ENCODE measurements around the gene TSSK6.
A peak's percentile ranks its signal among the peaks of the same experiment; 100 is the strongest.

The TSSK6 gene

DNA sequence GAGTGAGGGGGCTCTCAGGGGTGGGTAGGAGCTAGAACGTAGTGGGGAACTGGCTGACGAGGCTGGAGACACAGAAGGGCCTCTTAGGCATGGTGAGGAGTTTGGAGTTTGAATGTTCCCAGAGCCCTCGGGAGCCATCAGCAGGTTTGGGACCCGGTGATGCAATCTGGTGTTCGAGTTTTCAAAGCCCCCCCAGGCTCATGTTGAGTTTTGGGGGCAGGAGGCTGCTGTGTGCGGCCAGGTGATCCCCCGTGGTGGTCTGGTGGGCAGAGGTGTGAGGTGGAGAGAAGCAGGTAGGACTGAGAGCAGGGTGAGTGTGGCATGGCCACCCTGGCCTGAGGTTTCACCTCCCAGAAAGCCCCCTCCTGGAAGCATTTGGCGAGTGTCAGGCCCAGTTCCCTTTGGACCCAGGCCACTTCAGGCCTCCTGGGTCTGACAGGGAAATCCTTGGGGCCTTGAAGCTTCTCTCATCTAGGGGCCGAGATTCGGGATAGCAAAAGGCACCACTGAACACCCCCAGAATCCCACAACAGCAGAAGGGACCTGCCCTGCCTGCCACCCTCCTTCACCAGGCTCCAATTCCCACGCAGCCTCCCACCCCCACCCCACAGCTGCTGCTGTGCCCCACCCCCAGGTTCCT, 14.6 kb upstream of the TSSK6 start:
- DNase-seq: no peak

DNA sequence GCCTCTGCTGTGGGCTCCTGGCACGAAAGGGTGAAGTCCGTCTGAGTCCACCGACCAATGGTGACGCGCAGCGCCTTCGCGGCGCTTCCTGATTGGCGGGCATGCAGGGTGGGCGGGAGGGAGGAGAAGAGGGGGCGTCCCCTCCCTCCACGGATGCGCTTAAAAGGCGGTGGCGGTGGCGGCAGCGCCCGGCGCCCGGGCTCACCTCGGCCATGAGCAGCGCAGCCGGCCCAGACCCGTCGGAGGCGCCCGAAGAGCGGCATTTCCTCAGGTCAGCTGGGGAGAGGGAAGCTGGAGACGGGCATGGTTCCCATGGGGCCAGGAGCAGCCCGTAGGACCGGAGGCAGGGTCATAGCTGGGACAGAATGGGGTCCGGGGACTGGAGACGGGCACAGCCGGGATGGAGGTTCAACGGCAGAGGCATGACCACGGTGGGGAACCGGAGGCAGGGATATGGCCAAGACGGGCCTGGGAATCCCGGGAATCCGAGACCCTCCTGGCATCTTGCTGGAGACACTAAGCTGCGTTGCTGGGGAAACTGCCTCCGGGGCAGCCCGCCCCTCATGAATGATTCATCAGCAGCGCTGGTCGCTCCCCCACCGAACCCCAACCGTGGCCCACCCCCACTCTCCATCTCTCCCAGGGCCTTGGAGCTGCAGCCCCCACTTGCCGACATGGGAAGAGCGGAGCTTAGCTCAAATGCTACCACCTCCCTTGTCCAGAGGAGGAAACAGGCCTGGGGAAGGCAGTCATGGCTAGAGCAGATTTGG, 13.6 kb upstream of the TSSK6 start, which contains the start of gene YJEFN3:
TSS of gene YJEFN3 (plus strand) at position 191 of the 770 bp plus-strand sequence. CDS start at position 213, 22 bp downstream.
- no peak for DNase-seq

DNA sequence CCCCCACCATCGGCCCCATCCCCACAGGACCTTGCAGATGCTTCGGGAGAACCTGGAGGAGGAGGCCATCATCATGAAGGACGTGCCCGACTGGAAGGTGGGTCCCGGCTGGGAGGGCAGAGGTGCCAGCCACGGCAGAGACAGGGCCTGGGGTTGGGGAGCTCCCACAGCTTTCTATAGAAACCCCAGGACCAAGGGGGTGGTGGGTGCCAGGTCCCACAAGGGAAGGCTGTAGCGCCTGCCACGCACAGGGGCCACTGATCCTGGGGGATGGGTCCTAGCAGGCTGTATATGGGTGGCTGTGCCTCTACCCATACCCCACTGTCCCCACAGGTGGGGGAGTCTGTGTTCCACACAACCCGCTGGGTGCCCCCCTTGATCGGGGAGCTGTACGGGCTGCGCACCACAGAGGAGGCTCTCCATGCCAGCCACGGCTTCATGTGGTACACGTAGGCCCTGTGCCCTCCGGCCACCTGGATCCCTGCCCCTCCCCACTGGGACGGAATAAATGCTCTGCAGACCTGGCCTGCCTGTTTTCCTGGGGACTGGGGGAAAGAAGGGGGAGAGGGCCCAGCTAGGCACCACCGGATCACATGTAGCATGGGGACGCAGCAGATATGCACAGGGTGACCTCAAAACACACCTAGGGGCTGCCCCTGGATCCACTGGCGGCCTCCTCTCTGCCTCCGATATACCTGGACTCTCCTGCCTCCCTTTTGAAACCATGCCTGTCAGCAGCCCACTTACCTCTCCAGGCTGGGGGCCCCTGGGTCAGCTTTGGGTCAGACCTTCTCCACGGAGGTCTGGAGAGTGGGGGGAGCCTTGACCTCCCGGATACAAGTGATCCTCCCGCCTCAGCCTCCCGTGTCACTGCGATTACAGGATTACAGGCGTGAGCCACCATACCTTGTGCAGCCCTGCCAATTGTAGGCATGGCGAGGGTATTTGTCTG, 12.6 kb upstream of the TSSK6 start:
- DNase-seq: no peak

DNA sequence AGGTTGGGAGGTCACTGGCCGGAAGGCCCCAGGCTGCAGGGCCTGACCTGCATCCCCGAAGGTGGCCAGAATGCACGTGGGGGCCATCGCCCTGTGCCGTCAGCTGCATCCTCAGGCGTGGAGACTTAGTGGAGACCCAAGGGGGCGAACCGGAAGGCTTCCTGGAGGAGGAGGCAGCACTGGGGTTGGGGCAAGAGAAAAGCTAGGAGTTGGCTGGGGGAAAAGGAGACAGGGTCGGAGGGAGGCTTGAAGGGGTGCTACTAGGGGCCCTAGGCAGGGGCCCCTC, 12.0 kb upstream of the TSSK6 start:
- no peak for DNase-seq

DNA sequence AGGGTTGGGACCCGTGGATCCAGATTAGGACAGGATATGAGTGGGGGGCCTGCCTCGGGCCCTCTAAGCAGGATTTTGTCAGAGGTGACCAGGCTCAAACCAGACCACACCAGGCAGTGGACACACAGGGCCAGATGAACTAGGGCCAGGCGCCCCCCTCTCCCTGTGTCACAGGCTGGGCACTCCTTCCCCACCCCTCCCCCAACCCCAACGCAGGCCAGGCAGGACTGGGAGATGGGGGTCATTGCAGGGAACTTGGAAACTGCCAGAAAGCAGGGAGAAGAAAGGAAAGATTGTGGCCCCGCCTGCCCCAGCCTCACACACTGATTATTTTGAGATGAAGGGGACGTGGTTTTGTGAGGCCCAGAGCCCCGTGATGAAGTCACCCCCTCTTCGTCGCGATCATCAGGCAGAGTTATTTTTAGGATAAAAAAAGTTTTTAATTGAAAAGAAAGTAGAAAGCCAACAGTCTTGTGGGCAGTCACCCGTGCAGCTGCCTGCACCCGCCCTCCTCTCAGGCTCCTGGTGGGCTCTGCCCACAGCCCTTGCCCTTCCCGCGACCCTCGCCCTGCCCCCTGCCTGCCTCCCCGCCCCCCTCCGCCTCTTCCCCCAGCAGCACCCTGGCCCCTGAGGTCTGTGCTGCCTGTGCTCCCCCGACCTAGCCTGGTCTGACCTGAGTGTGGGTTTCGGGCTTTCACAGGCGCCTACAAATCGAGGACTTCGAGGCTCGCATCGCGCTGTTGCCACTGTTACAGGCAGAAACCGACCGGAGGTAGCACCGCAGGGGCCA, 11.4 kb upstream of the TSSK6 start:
- no peak for DNase-seq

DNA sequence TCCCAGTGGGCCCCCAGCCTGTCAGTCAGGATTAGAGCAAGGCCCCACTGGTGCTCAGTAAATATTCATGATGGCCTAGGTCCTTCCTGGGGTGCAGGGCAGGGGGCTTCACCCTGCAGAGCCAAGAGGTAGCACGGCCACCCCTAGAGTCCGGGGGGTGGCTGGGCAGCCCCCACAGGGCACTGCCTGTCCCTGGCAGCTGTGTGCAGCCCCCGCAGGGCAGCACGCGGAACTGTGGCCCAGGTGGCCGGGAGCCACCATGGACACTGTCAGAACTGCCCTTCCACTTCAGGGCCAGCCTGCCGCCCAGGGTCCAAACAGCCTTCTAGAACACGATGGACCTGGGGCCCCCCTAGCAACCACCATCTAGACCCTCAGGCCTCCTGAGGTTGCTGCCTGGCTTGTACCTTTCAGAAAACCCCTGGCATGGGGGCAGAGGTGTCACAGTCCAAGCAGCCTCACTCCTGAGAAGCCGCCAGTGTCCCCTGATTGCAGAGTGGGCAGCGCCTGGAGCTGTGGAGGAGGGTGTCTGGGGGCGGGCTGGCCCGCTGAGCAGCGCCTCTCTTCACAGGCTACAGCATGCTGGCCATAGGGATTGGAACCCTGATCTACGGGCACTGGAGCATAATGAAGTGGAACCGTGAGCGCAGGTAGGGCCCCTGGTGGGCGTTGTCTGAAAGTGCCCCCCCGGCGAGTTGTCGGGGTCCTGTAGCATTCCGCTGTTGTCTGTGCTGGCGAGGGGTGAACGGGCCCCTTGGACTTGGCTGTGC, 10.4 kb upstream of the TSSK6 start:
- no peak for DNase-seq

DNA sequence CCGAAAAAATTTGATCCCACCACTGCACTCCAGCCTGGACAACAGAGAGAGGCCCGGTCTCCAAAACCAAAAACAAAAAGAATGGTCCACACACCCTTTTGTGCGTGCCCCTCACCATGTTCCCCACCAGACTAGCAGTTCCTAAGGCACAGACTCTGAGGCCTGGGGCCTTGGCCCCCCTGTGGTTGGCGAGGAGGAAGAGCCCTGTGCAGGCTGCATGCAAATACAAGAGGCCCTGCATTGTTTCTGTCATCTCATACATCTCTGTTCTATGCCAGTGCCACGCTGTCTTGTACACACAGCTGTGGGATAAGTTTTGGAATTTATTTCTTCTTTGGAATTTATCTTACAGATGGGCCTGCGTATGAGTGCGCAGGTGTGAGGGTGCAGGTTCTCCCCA, 8.7 kb upstream of the TSSK6 start:
- DNase-seq: no peak

DNA sequence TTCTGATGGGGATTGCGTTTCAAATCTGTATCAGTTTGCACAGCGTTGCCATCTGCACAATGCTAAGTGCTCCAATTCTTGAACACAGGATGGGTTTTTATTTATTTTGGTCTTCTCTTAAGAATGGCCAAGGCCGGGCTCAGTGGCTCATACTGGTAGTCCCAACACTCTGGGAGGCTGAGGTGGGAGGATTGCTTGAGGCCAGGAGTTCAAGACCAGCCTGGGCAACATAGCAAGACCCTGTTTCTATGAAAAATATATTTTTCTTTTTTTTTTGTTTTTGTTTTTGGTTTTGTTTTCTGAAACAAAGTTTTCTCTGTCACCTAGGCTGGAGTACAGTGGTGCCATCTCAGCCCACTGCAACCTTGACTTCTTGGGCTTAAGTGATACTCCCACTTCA, 7.8 kb upstream of the TSSK6 start:
- no peak for DNase-seq

DNA sequence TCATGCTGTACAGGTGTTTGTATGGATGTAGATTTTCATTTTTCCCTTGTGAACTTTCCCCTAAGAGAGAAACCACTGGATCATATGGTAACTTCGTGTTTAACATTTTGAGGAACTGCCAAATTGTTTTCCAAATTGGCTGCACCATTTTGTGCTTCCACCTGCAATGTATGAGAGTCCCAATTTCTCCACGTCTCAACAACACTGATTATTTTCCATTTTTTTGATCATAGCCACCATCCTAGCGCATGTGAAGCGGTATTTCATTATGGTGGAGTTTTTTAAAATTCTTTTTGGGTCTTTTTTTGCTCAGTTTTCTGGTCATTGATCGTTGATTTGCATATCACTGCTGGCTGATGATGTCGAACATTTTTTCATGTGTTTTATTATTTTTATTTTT, 5.6 kb upstream of the TSSK6 start:
- DNase-seq: no peak

DNA sequence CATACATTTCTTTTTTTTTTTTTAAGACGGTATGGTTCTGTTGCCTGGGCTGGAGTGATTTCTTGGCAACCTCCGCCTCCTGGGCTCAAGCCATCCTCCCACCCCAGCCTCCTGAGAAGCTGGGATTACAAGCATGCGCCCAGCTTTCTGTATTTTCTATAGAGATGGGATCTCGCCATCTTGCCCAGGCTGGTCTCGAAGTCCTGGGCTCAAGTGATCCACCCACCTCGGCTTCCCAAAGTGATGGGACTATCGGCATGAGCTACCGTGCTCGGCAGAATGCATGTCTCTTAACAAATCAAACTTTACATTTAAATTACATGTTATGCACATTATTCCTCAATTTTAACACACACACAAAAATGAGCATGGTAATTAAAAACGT, 1.9 kb upstream of the TSSK6 start:
- no peak for DNase-seq

DNA sequence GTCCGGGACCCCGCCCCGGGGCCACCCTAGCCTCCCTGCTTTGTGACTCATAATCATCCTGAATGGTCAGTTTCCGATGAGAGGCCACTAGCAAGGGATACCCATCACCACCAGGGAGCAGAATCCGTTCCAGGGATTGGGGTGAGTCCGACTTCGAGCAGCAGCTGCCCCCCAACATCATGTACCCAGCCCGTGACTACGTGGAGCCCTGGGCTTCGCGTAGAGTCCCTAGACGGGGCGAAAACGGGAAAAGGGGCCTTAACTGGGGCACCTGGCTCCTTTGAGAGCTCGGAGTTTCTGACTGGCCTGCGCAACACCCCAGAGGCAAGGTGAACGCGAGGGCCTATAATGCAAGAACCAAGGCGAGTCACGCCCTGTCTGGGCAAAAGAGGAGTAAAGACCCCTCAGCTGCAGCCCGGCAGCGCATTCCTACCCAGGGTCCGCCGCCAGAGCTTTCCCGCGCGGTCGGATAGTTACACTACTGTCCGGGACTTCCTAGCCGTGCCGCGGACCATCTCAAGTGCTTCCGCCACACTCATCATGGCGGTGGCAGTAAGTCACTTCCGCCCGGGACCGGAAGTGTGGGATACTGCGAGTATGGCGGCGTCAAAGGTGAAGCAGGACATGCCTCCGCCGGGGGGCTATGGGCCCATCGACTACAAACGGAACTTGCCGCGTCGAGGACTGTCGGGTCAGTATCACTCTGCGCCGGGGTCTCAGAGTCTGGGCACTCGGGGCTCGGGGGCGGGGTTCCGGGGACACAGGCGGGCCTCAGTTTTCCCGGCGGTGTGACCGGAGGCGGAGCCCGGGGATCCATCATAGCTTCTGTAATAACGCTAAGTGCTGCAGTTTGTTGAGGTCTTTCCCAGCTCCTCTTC, 533 bp upstream of the TSSK6 start, which contains the start of gene NDUFA13:
TSS of gene NDUFA13 (plus strand) at position 584 of the 878 bp plus-strand sequence. CDS start at position 598, 14 bp downstream.
- peak; percentile 89 for DNase-seq

DNA sequence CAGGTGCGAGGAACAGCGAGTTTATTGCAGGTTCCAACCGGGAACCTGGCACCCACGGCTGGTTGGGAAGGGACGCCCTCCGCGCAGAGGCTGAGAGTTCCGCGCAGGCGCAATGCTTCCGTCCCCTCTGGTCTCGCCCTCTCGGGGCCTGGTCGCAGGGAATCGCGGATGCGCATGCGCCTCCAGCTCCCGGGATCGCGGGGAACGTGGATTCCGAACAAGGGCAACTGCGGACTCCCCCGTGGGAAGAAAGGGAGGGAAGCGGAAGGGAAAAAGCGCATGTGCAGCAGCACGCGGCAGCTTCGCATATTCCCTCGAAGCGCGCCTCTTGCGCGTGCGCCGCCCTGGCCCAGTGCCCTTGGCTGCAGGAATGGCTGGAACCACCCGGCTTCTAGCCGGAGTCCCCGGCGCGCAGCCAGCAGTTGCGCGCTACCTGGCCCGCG, 1.1 kb downstream of the TSSK6 start:
- DNase-seq: no peak

DNA sequence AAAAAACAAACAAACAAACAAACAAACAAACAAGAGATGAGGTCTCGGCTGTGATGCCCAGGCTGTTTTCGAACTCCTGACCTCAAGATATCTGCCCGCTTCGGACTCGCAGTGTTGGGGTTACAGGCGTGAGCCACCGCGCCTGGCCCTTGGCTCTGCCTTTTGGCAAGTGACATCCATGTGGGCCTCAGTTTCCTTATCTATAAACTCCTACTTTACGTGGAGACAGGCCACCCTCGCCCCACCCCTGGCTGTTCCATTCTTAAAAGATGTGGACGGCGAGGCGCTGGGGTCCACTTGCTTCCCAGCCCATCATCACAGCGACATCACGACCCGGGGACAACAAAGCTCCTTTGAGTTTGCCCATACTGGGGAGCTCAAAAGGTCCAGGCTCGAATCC, 1.7 kb downstream of the TSSK6 start:
- DNase-seq: no peak

DNA sequence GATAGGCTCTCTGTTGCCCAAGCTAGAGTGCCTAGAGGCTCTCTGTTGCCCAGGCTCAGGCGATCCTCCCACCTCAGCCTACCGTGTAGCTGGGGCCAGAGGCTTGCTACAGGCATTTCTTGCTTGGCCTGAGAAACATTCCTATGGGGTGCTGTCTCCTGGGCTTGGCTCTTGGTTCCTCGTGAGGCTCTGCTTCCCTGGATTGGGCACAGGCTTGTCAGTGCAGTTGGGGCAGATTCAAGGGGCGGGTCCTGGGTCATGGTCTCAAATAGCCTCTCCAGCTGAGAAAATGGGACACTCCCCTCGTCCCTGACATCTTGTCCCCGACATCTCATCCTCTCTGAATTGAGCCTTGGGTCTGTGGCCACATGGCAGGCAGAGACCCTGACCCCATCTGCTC, 4.9 kb downstream of the TSSK6 start:
- DNase-seq: no peak

DNA sequence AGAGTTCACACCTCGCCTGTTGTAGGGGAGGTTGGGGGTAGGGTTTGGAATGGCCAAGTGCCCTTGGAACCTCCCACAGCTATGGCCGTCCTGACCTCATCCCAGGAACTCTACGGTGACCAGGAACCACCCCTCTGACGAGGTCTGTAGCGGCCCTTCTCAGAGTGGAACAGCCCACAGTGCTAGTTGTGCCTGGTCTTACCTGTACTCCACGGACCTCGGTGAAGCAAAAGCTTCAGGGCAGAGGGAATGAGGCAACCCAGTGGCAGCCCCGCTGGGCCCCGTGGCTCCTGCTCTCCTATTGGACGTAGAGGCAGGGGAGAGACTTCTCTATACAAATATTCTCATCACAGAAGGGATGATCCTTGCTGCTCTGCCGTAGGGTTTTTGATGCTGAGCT, 7.1 kb downstream of the TSSK6 start:
- DNase-seq: no peak

DNA sequence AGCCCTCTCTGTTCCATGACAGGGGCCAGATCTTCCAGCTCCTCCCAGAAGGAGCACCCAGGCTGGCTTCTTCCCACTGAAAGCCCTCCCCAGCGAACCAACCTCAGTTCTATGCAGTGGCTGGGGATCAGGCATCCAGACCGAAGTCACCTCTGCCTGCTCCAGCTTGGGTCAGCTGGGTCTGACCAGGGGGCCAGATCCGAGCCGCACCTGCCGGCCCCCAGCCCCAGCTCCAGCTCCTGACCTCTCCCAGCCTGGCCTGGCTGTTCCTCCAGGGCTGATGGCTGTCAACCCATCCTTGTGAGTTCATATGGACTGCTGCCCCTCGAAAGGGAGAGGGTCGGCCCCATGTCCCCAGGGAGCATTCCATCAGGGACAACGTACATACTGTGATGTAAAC, 8.0 kb downstream of the TSSK6 start:
- DNase-seq: no peak

DNA sequence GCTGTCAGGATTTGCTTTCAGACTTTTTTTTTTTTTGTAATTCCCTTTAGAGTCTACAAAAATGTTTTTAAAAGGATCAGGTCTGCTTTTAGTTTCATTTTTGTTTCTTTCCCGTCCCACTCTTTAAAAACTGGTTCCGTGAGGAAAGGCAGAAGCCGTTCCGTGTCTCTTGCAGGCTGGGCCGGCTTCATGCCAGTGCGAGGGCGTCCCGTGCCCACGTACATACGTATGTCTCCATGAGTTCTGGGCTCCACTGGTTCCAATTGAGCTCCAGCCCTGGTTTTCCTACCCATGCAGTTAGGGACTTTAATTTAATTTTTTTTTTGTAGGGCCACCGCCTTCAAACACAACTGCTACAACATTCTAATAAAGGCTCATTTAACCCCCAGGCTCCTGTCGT, 8.8 kb downstream of the TSSK6 start:
- DNase-seq: no peak

DNA sequence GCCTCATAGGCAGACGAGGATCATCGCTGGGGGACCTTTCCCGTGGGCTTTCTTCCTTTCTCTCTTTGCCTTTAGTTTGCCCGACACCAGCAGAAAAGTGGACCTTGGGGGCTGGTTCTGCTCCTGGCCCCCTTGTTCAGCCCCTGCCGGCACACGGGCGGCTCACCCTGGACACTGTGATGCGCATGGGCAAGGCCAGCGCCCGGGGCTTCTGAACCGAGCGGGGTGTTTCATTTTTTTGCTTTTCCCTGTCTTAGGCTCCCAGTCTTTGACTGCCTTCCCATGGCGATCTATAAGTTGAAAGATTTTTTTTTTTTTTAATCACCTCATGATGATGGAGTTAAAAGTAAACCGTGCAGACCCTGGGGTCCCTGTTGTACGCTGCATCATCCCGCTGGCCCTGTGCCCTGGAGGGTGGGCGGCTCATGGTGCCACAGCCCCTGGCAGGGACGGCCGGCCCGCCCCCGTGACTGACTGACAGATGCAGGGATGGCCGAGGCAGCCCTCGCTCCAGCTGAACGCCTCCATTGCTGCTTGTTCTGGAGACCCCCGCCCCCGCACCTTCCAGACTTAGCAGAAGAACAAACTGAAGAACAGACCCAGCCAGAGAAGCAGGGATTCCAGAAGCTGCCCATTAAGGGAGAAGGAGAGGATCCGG, 9.6 kb downstream of the TSSK6 start:
- no peak for DNase-seq

DNA sequence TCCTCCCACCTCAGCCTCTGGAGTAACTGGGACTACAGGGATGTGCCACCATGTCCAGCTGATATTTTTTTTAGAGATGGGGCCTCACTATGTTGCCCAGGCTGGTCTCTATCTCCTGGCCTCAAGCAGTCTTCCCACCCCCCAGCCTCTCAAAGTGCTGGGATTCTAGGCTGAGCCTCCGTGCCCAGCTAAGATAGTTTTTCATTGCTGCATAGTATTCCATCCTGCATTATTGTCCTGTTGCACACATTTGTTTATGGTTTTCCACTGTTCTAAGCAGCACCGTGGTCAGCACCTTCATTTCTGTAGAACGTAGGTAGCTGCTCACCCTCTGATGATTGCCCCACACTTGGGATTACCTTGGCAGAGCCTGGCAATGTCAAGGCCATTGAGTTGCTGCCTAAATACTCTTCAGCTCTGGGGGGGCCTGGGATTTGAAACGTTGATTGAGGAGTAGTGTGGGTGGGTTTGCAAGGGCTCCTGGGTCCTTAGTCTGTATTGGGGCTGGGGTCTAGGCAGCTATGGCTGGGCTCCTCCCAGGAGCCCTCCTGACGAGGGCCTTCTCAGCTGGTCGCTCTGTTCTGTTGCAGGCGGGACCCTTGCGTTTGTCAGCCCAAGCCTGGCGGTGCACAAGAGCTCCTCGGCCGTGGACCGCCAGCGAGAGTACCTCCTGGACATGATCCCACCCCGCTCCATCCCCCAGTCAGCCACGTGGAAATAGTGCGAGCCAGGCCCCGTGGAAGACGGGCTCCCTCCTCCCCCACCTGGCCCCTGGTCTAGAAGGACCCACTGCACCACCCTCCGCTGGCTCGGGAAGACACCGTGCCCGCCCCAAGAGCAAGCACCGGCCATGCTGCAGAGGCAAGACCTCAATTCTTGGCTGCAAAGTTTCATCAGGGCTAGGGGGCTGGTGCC, 10.3 kb downstream of the TSSK6 start:
- no peak for DNase-seq

Measured in KG1 (cell line).